Activated CD4-positive, CD25-positive, alpha-beta regulatory T cell treated with anti-CD3 and anti-CD28 coated beads, Interleukin-2, amount 50 U/mL, for 72 hours (primary cell): Measurements from ENCODE around the gene DAAM2.

Experiments used
- DNase-seq: peaks from one replicate; pipeline ENCODE4 v3.0.0; 2021

Gene DAAM2

DNA sequence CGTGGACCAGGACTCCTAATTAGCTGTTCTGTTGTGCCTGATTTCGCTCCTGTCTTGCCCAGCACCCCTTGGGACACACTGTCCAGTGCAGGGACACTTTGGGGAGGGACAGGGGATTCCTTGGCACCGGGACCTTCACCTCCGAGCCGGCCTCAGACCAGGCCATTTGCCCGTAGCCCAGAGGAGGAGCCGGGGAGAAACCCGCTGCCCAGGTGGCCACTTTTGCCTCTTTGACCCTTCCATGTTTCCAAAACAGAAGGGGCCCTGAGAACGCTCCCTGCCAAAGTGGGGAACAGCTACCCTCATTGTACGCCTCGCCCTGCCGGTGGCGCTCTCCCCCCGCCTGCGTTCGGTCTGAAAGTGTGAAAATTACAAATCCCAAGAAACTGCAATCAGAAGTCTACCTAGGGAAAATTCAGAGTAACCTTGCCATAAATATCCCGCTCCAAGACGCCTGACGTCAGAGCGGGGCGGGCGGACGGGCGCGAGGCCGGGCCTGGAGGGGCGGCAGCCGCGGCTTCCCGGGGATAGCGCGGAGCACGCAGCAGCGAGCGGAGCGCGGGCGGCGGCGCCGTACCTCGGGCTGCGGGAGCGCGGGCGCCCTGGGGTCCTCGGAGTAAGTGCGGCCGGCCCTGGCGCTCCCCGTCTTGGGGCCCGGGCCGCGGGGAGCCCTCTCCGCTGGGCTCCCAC is at the start of gene DAAM2:
DAAM2 (plus strand) TSS at position 527 of the 690 bp plus-strand sequence. CDS start 63,927 bp downstream, outside the sequence.
- no peak for DNase-seq

- no peak for DNase-seq
Observed at GRCh38 chr6:39746795-39747194, 45.4 kb upstream of the DAAM2 start.

DNA sequence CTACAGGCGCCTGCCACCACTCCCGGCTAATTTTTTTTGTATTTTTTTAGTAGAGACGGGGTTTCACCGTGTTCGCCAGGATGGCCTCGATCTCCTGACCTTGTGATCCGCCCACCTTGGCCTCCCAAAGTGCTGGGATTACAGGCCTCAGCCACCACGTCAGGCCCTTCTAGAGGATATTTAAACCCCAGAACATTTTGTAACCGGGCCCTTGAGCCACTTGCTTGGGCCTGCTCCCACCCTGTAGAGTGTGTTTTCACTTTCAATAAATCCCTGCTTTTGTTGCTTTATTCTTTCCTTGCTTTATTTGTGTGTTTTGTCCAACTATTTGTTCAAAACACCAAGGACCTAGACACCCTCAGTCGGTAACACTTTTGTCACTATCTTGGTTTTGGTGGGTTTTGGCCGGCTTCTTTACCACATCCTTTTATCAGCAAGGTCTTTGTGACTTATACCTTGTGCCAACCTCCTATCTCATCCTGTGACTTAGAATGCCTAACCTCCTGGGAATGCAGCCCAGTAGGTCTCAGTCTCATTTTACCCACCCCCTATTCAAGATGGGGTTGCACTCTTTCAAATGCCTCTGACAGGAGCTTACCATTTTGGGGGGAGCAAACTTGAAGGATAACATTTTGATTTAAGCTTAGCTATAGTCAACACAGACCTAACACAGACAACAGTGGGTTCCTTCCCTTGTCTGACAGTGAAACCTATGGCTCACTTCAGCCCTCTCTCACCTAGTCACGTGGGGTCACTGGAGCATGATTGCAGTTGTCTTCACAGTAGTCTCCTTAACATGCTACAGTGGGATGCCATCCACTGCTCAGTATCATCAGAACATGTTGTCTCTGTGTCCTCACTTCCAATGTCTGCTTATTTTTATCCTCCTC is 39.1 kb upstream of the DAAM2 start:
- DNase-seq = no peak

DNA sequence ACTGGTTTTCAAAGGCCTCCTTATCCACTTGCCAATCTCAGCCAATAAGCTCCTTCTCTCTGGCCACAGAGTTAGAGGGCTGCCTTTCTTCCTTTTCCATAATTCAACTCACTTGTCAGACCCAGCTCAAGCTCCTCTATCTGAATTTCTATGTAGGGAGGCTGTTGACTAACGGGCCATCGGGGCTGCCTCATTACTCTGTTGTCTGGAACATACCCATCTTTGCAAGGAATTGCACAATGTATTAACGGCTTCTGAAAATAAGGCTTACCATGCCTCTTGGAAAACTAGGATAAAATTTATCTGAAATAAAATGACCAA is 38.5 kb upstream of the DAAM2 start:
- no peak for DNase-seq

DNA sequence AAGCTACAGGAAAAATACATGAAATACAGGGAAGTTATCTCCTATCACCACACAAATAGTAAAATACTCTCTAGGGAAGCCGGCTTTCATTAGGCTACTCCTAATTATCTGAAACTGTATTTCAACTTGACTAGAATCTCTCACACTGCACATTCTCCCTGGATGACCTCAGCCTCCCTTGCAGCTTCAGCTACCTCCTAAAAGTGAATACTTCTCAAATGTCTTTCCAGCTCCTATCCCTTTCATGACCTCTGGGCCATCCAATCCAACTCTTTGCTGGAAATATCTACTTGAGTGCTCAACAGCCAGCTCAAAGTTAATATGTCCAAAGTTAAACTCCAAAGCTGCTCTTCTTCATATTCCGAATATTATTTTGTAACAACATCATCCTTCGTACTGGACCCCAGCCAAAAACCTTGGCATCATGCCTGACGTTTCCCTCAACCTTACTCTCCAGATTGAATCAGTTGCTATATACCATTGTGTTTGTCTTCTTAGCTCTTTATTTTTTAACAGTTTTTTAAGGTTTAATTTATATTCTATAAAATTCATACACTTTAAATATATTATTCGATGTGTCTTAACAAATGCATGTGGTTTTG is 37.6 kb upstream of the DAAM2 start:
- no peak for DNase-seq

GRCh38 chr6:39755231-39755630 is 36.9 kb upstream of the DAAM2 start:
- no peak for DNase-seq

- DNase-seq = no peak
Observed at GRCh38 chr6:39756582-39756981, 35.6 kb upstream of the DAAM2 start.

DNA sequence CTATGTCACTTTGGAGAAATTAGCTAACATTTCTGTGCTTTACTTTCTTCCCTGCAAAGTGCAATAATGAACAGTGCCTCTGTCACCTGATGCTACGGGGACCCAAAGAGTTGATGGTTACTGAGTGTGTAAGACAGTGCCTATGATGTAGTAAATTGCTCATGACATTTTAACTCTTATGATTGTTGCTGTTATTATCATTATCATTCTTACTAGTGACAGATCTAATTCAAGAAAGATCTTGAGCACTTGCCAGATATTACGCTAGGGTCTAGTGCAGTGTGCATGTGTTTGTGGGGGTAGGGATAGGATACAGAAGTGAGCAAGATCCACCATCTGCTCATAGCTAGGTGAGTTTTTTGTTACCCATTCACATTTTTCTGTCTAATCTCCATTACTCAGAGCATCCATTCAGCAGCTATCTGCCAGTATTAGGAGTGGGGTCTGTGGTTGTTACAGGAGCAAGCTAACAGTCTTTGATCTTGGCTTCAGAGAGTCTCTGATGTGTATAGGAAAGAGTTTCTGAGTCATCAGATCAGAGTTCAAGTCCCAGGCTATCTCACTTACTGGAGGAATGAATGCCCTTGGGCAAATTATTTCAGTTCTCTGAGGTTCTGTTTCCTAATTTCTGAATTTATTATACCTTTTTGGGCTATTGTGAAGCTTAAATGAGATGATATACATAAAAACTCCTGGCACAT is 33.1 kb upstream of the DAAM2 start:
- DNase-seq = no peak

- DNase-seq = no peak
Observed at GRCh38 chr6:39760226-39760952, 31.8 kb upstream of the DAAM2 start.

- DNase-seq = no peak
Observed at GRCh38 chr6:39765508-39766065, 26.6 kb upstream of the DAAM2 start.

DNA sequence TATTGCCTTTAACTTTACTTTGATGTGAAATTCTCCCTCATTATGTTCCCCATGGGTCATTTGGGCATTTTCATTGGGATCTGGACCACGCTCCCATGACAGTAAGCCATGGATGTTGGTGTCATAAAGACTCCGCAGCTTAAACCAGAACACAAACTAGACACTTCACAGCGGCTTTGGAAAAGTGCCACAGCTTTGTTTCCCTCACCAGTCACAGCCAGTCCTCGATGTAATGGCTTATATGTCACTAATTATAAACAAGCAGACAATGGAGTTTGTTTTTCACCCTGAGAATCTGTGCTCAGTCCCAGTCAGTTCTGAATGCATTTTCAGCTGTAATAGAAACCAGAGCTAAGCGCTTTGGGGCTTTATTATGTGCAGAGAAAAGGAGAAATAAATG is 23.2 kb upstream of the DAAM2 start:
- DNase-seq = no peak

- no peak for DNase-seq
Observed at GRCh38 chr6:39770446-39770845, 21.7 kb upstream of the DAAM2 start.

DNA sequence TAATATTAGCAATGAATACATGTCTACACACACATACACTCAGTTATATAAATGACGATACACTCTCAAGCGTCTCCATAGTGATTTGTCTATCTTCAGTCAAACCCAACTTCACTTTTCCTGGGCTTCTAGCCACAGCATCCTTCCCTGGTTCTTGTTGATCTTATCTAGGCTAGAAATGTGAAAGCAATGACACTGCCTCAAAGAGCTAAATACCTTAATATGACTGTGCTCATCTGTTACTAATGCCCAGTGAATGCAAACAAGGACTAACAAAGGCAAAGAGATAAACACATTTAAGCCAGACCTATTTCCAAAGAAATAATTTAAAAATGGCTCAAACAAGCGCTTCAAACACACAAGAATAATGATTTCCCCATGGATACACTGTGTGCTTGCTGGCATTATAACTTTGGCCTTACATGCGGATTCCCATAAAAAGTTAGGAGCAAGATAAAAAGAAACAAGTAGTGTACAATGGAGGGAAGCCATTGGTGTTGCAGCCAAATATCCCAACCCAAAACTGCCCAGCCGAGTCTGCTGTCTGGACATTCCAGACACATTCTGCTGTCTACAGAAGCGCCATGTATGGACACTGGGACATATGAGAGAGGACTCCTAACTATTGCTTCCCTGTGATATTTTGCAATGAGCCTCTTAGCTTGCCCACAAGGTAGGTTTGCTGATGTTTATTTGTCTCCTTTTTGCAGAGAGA is 19.5 kb upstream of the DAAM2 start:
- no peak for DNase-seq

- no peak for DNase-seq
Observed at GRCh38 chr6:39773782-39774181, 18.4 kb upstream of the DAAM2 start.

GRCh38 chr6:39776581-39776980 is 15.6 kb upstream of the DAAM2 start:
- DNase-seq = no peak

DNA sequence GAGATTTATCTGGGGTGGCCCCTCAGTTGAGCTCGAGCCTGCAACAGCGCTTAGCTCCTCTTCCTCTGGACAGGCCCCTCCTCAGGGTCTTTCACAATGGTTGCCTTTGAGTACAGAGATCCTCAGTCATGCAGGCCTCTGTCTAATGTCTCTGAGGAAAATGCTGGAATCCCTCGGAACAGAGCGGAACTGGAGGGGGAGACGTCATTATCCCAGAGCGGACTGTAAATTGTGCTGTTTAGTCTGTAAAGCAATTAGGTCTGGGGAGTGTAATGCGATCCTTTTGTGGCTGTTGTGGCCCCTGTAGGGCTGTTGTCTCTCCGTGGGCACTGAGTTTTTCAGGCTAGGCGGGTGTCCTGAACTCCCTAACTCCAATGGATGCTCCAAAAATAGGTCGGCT is 15.0 kb upstream of the DAAM2 start:
- no peak for DNase-seq

GRCh38 chr6:39777661-39778060 is 14.5 kb upstream of the DAAM2 start:
- no peak for DNase-seq

GRCh38 chr6:39778581-39779255 is 13.5 kb upstream of the DAAM2 start:
- DNase-seq = no peak

GRCh38 chr6:39785281-39785680 is 6.9 kb upstream of the DAAM2 start:
- no peak for DNase-seq

DNA sequence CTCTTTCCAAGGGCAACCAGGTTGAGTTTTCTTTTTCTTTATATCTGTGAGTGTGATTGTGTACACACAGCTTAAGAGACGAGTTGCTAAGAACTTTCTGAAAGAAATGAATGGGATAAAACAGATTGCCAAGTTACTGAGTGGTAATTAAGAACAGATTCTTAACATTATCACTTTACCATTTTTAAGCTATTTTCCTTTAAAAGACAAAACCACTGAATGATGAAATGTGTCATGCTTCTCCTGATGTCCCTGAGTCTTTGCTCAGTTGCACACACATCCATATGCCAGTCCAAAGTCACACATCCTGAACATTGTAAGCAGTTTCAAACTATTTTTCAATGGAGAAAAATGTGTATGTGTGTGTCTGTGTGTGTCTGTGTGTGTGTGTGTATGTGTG is 5.5 kb upstream of the DAAM2 start:
- DNase-seq = no peak

GRCh38 chr6:39787322-39787721 is 4.9 kb upstream of the DAAM2 start:
- DNase-seq = no peak
